ENCODE data around the gene MSH3. TPM values are rescaled to one million over a fixed set of nuclear protein-coding genes. Genes with fewer than 3 reads are reported as not detected.

MSH3 gene
- polyA plus RNA-seq, 3 donors: 4.5 to 9.9 (median 8.0) TPM

DNA sequence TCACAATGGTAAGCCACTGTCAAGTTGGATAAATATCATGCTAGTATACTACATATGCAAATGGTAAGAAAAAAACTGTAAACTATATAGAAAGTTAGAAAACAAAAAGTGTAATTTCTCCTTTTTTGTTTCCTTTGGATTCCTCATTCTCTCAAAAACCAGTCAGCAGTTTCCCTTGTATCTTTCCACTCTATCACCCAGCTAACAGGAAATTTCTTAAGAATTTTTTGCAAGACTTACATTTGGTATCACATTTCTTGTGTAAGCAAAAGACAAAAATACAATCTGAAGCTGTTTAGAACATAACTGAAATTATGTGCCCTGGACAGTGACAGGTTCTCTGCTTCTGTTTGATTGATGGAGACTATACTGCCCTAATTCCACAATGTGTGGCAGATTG, 25.2 kb upstream of the MSH3 start:
- Histone ChIP-seq H2AFZ (ENCODE audit: insufficient read depth, low read depth, low read length, poor library complexity, severe bottlenecking) (no peak overlapping the region), H3K4me2 (replicated peaks; ENCODE audit: extremely low read depth, low read length, poor library complexity, severe bottlenecking) (peak overlapping the region; percentile 59), H3K4me1 (ENCODE audit: control insufficient read depth in 1 of 2, insufficient read depth in 2 of 2, low read length in 2 of 2) (peaks cover 14 to 21% of the 10 kb centered on the region in 2 donors), H3K9ac (ENCODE audit: insufficient read depth, low read length, poor library complexity, severe bottlenecking) (no peak overlapping the region), H3K36me3 (replicated peaks in 1 of 2; ENCODE audit: control insufficient read depth in 1 of 2, insufficient read depth in 2 of 2, low read length in 2 of 2) (peaks cover 3 to 18% of the 10 kb centered on the region in 2 donors), H3K79me2 (ENCODE audit: insufficient read depth, low read length) (no peaks in the 10 kb centered on the region), H3K4me3 (replicated peaks in 1 of 3; ENCODE audit: low read depth in 2 of 3, low read length in 3 of 3) (peak overlapping the region in 1 of 3 experiments; percentile 52), H3K27ac (ENCODE audit: low read depth in 1 of 2, low read length in 2 of 2) (peak overlapping the region; percentile 60 to 76), H4K20me1 (ENCODE audit: insufficient read depth, low read length) (no peaks in the 10 kb centered on the region), H3K27me3 (ENCODE audit: control insufficient read depth in 2 of 2, insufficient read depth in 2 of 2, low read length in 2 of 2) (no peaks in the 10 kb centered on the region), H3K9me3 (replicated peaks in 1 of 2; ENCODE audit: control insufficient read depth in 1 of 2, insufficient read depth in 1 of 2, low read length in 2 of 2) (peaks cover 0 to 3% of the 10 kb centered on the region in 2 donors)
- Mint-ChIP-seq H3K36me3 (peaks cover 21 to 36% of the 10 kb centered on the region in 2 donors), H3K4me3 (no peak overlapping the region), H3K9me3 (peaks cover 0 to 11% (median 3%) of the 10 kb centered on the region in 7 donors), H3K27me3 (ENCODE audit: low read depth in 3 of 3) (no peaks in the 10 kb centered on the region), H3K4me1 (peaks cover 14% of the 10 kb centered on the region), H3K27ac (peak overlapping the region in 6 of 7 donors; percentile 64 to 90 (median 78))
- peak in 1 of 3 donors; percentile 29 for DNase-seq
- TF ChIP-seq, protein P1, sequence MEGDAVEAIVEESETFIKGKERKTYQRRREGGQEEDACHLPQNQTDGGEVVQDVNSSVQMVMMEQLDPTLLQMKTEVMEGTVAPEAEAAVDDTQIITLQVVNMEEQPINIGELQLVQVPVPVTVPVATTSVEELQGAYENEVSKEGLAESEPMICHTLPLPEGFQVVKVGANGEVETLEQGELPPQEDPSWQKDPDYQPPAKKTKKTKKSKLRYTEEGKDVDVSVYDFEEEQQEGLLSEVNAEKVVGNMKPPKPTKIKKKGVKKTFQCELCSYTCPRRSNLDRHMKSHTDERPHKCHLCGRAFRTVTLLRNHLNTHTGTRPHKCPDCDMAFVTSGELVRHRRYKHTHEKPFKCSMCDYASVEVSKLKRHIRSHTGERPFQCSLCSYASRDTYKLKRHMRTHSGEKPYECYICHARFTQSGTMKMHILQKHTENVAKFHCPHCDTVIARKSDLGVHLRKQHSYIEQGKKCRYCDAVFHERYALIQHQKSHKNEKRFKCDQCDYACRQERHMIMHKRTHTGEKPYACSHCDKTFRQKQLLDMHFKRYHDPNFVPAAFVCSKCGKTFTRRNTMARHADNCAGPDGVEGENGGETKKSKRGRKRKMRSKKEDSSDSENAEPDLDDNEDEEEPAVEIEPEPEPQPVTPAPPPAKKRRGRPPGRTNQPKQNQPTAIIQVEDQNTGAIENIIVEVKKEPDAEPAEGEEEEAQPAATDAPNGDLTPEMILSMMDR (IDR thresholded peaks at IDR 0.05): no peak
- intact Hi-C loops (cut with micrococcal nuclease): no loop called here

DNA sequence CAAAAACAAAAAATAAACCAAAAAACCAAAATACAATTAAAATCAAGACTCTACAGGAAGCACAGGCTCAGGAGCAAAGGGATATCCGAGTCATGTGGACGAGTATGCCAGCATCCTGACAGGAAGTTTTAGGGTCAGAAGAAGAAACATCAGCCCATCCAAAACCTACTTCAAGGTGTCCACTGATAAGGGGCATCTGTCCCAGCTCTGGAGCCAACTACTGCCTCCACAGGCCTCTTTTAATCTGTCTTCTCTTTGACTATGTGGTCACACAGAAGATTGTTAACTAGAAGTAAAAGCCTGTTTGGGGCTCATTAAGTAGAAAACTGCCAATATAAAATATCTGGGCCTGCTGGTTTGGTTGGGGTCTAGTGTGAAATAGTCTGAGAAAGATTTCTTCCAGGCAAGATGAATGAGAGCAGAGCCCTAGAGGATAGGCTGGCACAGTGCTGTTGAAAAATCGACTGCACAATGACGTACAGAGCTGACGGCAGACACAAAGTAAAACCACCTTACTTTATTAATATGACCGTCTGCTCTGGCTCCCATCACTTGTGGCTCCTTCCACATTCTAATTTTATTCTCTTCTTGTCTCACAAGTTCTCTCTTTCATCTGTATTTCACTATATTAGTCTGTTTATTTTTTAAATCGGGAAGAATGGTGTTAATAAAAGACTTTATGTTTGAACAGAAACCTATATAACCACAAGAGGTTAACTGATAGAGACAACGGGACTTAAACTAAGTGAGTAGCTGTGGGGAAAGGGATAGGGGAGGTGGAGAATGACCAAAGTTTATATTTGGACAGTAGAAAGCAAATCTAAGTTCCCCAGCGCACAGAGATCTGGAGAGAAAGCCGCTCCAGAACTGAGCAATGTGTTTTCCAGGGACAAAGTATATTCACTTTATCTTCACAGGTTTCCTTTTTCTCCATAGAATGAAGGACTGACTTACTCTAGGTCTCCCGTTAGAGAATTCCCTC, 22.9 kb upstream of the MSH3 start:
- H3K9ac ChIP-seq (ENCODE audit: insufficient read depth, low read length, poor library complexity, severe bottlenecking): no peak overlapping the region
- H3K27ac ChIP-seq (ENCODE audit: low read depth in 1 of 2, low read length in 2 of 2): peak overlapping the region in 1 of 2 donors; percentile 17
- intact Hi-C loops (cut with micrococcal nuclease): no loop called here
- Mint-ChIP-seq H3K4me3 (no peak overlapping the region), H3K27me3 (ENCODE audit: low read depth in 3 of 3) (no peaks in the 10 kb centered on the region), H3K9me3 (peaks cover 0 to 11% (median 3%) of the 10 kb centered on the region in 7 donors), H3K4me1 (peaks cover 14% of the 10 kb centered on the region), H3K27ac (peak overlapping the region in 2 of 7 donors; percentile 26 to 50), H3K36me3 (peaks cover 26 to 53% of the 10 kb centered on the region in 2 donors)
- H3K4me1 ChIP-seq (ENCODE audit: control insufficient read depth in 1 of 2, insufficient read depth in 2 of 2, low read length in 2 of 2): peaks cover 10 to 15% of the 10 kb centered on the region in 2 donors
- DNase-seq: no peak
- no peak overlapping the region for H2AFZ ChIP-seq (ENCODE audit: insufficient read depth, low read depth, low read length, poor library complexity, severe bottlenecking)
- H3K9me3 ChIP-seq (replicated peaks in 1 of 2; ENCODE audit: control insufficient read depth in 1 of 2, insufficient read depth in 1 of 2, low read length in 2 of 2): peaks cover 0 to 3% of the 10 kb centered on the region in 2 donors
- TF ChIP-seq, protein P1 (IDR thresholded peaks at IDR 0.05): no peak
- H3K36me3 ChIP-seq (replicated peaks in 1 of 2; ENCODE audit: control insufficient read depth in 1 of 2, insufficient read depth in 2 of 2, low read length in 2 of 2): peaks cover 3 to 31% of the 10 kb centered on the region in 2 donors
- H3K79me2 ChIP-seq (ENCODE audit: insufficient read depth, low read length): no peaks in the 10 kb centered on the region
- no peaks in the 10 kb centered on the region for H3K27me3 ChIP-seq (ENCODE audit: control insufficient read depth in 2 of 2, insufficient read depth in 2 of 2, low read length in 2 of 2)
- no peaks in the 10 kb centered on the region for H4K20me1 ChIP-seq (ENCODE audit: insufficient read depth, low read length)
- 96% methylated on average over 5 of the region's 11 CpGs for WGBS (ENCODE audit: insufficient coverage)
- no peak overlapping the region for H3K4me2 ChIP-seq (replicated peaks; ENCODE audit: extremely low read depth, low read length, poor library complexity, severe bottlenecking)
- no peak overlapping the region for H3K4me3 ChIP-seq (replicated peaks in 1 of 3; ENCODE audit: low read depth in 2 of 3, low read length in 3 of 3)
